ENCODE measurements around the gene CCS.

- TF ChIP-seq FOS (IDR thresholded peaks at IDR 0.05; ENCODE audit: low read depth, low read length) (no peak), CEBPB (IDR thresholded peaks at IDR 0.05; ENCODE audit: low read depth, low read length) (no peak), USF2 (IDR thresholded peaks at IDR 0.05; ENCODE audit: low read depth, low read length) (no peak)
Observed at GRCh38 chr11:66631883-66632282, 38.9 kb downstream of the CCS start.

Data from IMR-90 (cell line).